Measurements from ENCODE around the gene CXCL14. TPM values are rescaled to one million over a fixed set of nuclear protein-coding genes. Genes with fewer than 3 reads are reported as not detected.
A peak's percentile ranks its signal among the peaks of the same experiment; 100 is the strongest.

CXCL14 gene
- total and polyA plus RNA-seq, 8 donors, result 0.93 to 19.6 (median 4.8) TPM

GRCh38 chr5:135623186-135623715 is 44.5 kb upstream of the CXCL14 start:
- no peak for FAIRE-seq
- H3K4me3 ChIP-seq, result no peak overlapping the region
- no peak for ATAC-seq
- 41 to 45% methylated on average over 2 of the region's 2 CpGs for WGBS, 2 donors
- intact Hi-C loops (cut with DNase I), result no loop called here
- no peaks in the 10 kb centered on the region for H3K9me3 ChIP-seq
- no peak overlapping the region for H3K27ac ChIP-seq
- H3K27me3 ChIP-seq, result no peaks in the 10 kb centered on the region
- H3K4me1 ChIP-seq, result no peaks in the 10 kb centered on the region
- H3K36me3 ChIP-seq, result no peaks in the 10 kb centered on the region
- DNase-seq, result no peak
- TF ChIP-seq CTCF (IDR thresholded peaks at IDR 0.05), result no peak

- DNase-seq (no peak), ATAC-seq (no peak), FAIRE-seq (no peak)
- intact Hi-C loops (cut with DNase I), result no loop called here
- H3K4me1 ChIP-seq, result no peaks in the 10 kb centered on the region
- WGBS, 2 donors, result 79 to 83% methylated on average over 4 of the region's 4 CpGs
- H3K9me3 ChIP-seq, result no peaks in the 10 kb centered on the region
- no peaks in the 10 kb centered on the region for H3K27me3 ChIP-seq
- H3K4me3 ChIP-seq, result no peak overlapping the region
- no peak for TF ChIP-seq CTCF (IDR thresholded peaks at IDR 0.05)
- no peak overlapping the region for H3K27ac ChIP-seq
- no peaks in the 10 kb centered on the region for H3K36me3 ChIP-seq
These were observed 36.9 kb upstream of the CXCL14 start for GRCh38 chr5:135615581-135616260.

- no peak for FAIRE-seq
- WGBS, 2 donors, result 12 to 19% methylated on average over 1 of the region's 1 CpG
- no peaks in the 10 kb centered on the region for H3K9me3 ChIP-seq
- TF ChIP-seq CTCF (IDR thresholded peaks at IDR 0.05), result no peak
- H3K4me1 ChIP-seq, result no peaks in the 10 kb centered on the region
- no peaks in the 10 kb centered on the region for H3K36me3 ChIP-seq
- H3K27me3 ChIP-seq, result no peaks in the 10 kb centered on the region
- no peak overlapping the region for H3K4me3 ChIP-seq
- intact Hi-C loops (cut with DNase I), result no loop called here
- no peak overlapping the region for H3K27ac ChIP-seq
- no peak for DNase-seq
- no peak for ATAC-seq
These were observed 36.4 kb upstream of the CXCL14 start for GRCh38 chr5:135615171-135615570.

- WGBS, 2 donors, result 50 to 51% methylated on average over 4 of the region's 4 CpGs
- Histone ChIP-seq H3K9me3 (no peaks in the 10 kb centered on the region), H3K27me3 (no peaks in the 10 kb centered on the region), H3K36me3 (no peaks in the 10 kb centered on the region), H3K27ac (no peak overlapping the region), H3K4me3 (no peak overlapping the region), H3K4me1 (no peaks in the 10 kb centered on the region)
- ATAC-seq (peak in 1 of 4 donors; percentile 37), DNase-seq (no peak), FAIRE-seq (no peak)
- intact Hi-C loops (cut with DNase I), result no loop called here
- TF ChIP-seq CTCF (IDR thresholded peaks at IDR 0.05), result no peak
These were observed 31.2 kb upstream of the CXCL14 start for GRCh38 chr5:135609981-135610380.

GRCh38 chr5:135608761-135609443 is 30.1 kb upstream of the CXCL14 start:
- no peak for TF ChIP-seq CTCF (IDR thresholded peaks at IDR 0.05)
- FAIRE-seq (no peak), DNase-seq (no peak), ATAC-seq (peak in 2 of 4 donors; percentile 31 to 76)
- Histone ChIP-seq H3K27me3 (no peaks in the 10 kb centered on the region), H3K4me1 (no peaks in the 10 kb centered on the region), H3K4me3 (no peak overlapping the region), H3K27ac (no peak overlapping the region), H3K9me3 (no peaks in the 10 kb centered on the region), H3K36me3 (no peaks in the 10 kb centered on the region)
- intact Hi-C loops (cut with DNase I), result no loop called here
- WGBS, 2 donors, result 50 to 69% methylated on average over 4 of the region's 4 CpGs
